Loucy (cell line): ENCODE measurements around the gene BTNL9.
"Not testable (repeated sequence)": the region's sequence is repeated elsewhere in the genome, so short reads cannot be mapped to it uniquely, and the experiment has no call there.

Experiments
- H2AFZ ChIP-seq: fragments of 200-600 bp; sonication (generic); 2 replicates; pipeline ENCODE4 v1.6.0; 2016; ENCODE audit warnings: antibody characterized with exemption, mild to moderate bottlenecking, low read length, moderate library complexity
- H3F3A ChIP-seq: fragments of 200-600 bp; 2 replicates; pipeline ENCODE4 v1.6.0; 2016; ENCODE audit warnings: antibody characterized with exemption, low read depth, mild to moderate bottlenecking
- H3K27me3 ChIP-seq: fragments of 200-600 bp; sonication (generic); 2 replicates; pipeline ENCODE4 v1.6.1; 2014; ENCODE audit warnings: low read length, mild to moderate bottlenecking; ENCODE audit not compliant: insufficient read depth, poor library complexity, severe bottlenecking
- H3K36me3 ChIP-seq: fragments of 200-600 bp; sonication (generic); 2 replicates; pipeline ENCODE4 v1.6.1; 2016; ENCODE audit warnings: low read length; ENCODE audit not compliant: insufficient read depth
- H3K4me1 ChIP-seq: fragments of 200-600 bp; sonication (generic); 2 replicates; pipeline ENCODE4 v1.5.1; 2014; ENCODE audit warnings: low read length, mild to moderate bottlenecking; ENCODE audit not compliant: insufficient read depth, poor library complexity, severe bottlenecking
- H3K4me2 ChIP-seq: fragments of 200-600 bp; sonication (generic); 2 replicates; pipeline ENCODE4 v1.6.0; 2014; ENCODE audit warnings: antibody characterized with exemption, low read length, low read depth, mild to moderate bottlenecking; ENCODE audit not compliant: poor library complexity, severe bottlenecking
- H3K4me3 ChIP-seq: fragments of 200-600 bp; sonication (generic); 2 replicates; pipeline ENCODE4 v1.5.1; 2014; ENCODE audit warnings: low read length, mild to moderate bottlenecking, mixed read lengths; ENCODE audit not compliant: poor library complexity, severe bottlenecking
- H3K79me2 ChIP-seq: fragments of 200-600 bp; sonication (generic); 2 replicates; pipeline ENCODE4 v1.6.1; 2014; ENCODE audit warnings: low read length; ENCODE audit not compliant: insufficient read depth
- H3K9ac ChIP-seq: fragments of 200-600 bp; sonication (generic); 2 replicates; pipeline ENCODE4 v1.6.0; 2014; ENCODE audit warnings: mild to moderate bottlenecking, low read depth, low read length, moderate library complexity; ENCODE audit not compliant: poor library complexity, severe bottlenecking
- H3K9me2 ChIP-seq: fragments of 200-600 bp; sonication (generic); replicated peaks from 2 replicates; pipeline ENCODE4 v1.6.1; 2016; ENCODE audit warnings: low read depth, low read length, mixed read lengths
- H3K9me3 ChIP-seq: fragments of 200-600 bp; sonication (generic); 2 replicates; pipeline ENCODE4 v1.6.1; 2014; ENCODE audit warnings: mild to moderate bottlenecking, antibody characterized with exemption, low read length, low read depth; ENCODE audit not compliant: insufficient read depth
- H4K20me1 ChIP-seq: fragments of 200-600 bp; sonication (generic); 2 replicates; pipeline ENCODE4 v1.6.0; 2014; ENCODE audit warnings: antibody characterized with exemption, low read length, mild to moderate bottlenecking; ENCODE audit not compliant: insufficient read depth, poor library complexity, severe bottlenecking
- CTCF ChIP-seq: fragments of 200-600 bp; sonication (generic); conservative IDR thresholded peaks from 2 replicates; pipeline ENCODE4 v1.5.1; 2014; ENCODE audit warnings: mild to moderate bottlenecking, antibody characterized with exemption, low read length
- EZH2phosphoT487 ChIP-seq: fragments of 200-600 bp; IDR thresholded peaks from 2 replicates; pipeline ENCODE4 v1.6.1; 2018; ENCODE audit warnings: antibody characterized with exemption, mild to moderate bottlenecking, moderate library complexity, borderline replicate concordance

Gene BTNL9

GRCh38 chr5:181086884-181087205, 46.8 kb downstream of the BTNL9 start:
- no peaks in the 10 kb centered on the region for H4K20me1 ChIP-seq
- TF ChIP-seq EZH2phosphoT487: no peak
- H3K9me2 ChIP-seq: no peaks in the 10 kb centered on the region
- H3F3A ChIP-seq: no peaks in the 10 kb centered on the region
- H3K36me3 ChIP-seq: no peaks in the 10 kb centered on the region
- no peak overlapping the region for H2AFZ ChIP-seq
- no peak overlapping the region for H3K4me2 ChIP-seq
- H3K4me3 ChIP-seq: no peak overlapping the region
- no peak overlapping the region for H3K9ac ChIP-seq
- no peaks in the 10 kb centered on the region for H3K27me3 ChIP-seq
- no peaks in the 10 kb centered on the region for H3K9me3 ChIP-seq
- no peaks in the 10 kb centered on the region for H3K4me1 ChIP-seq
- H3K79me2 ChIP-seq: no peaks in the 10 kb centered on the region

- Histone ChIP-seq H3K4me2 (no peak overlapping the region), H3K79me2 (no peaks in the 10 kb centered on the region), H2AFZ (no peak overlapping the region), H3F3A (no peaks in the 10 kb centered on the region), H3K9me2 (no peaks in the 10 kb centered on the region), H4K20me1 (no peaks in the 10 kb centered on the region), H3K9me3 (no peaks in the 10 kb centered on the region), H3K9ac (no peak overlapping the region), H3K27me3 (no peaks in the 10 kb centered on the region), H3K4me3 (no peak overlapping the region), H3K4me1 (no peaks in the 10 kb centered on the region), H3K36me3 (no peaks in the 10 kb centered on the region)
- TF ChIP-seq EZH2phosphoT487: no peak
- TF ChIP-seq CTCF: no peak
These were observed 47.2 kb downstream of the BTNL9 start for GRCh38 chr5:181087309-181087708.

GRCh38 chr5:181088289-181088688, 48.2 kb downstream of the BTNL9 start:
- Histone ChIP-seq H3K4me2 (no peak overlapping the region), H3K79me2 (no peaks in the 10 kb centered on the region), H3K4me3 (no peak overlapping the region), H4K20me1 (no peaks in the 10 kb centered on the region), H3F3A (no peaks in the 10 kb centered on the region), H3K9me2 (no peaks in the 10 kb centered on the region), H3K4me1 (no peaks in the 10 kb centered on the region), H3K27me3 (no peaks in the 10 kb centered on the region), H3K9me3 (no peaks in the 10 kb centered on the region), H3K9ac (no peak overlapping the region), H3K36me3 (no peaks in the 10 kb centered on the region), H2AFZ (no peak overlapping the region)
- peak; percentile 51 for TF ChIP-seq CTCF
- TF ChIP-seq EZH2phosphoT487: no peak

GRCh38 chr5:181092428-181092827, 52.4 kb downstream of the BTNL9 start:
- H3K4me2 ChIP-seq: no peak overlapping the region
- no peak overlapping the region for H3K9ac ChIP-seq
- no peaks in the 10 kb centered on the region for H3K9me2 ChIP-seq
- H3K4me1 ChIP-seq: no peaks in the 10 kb centered on the region
- H3K27me3 ChIP-seq: no peaks in the 10 kb centered on the region
- no peak overlapping the region for H3K4me3 ChIP-seq
- TF ChIP-seq CTCF: no peak
- TF ChIP-seq EZH2phosphoT487: no peak
- H4K20me1 ChIP-seq: no peaks in the 10 kb centered on the region
- no peaks in the 10 kb centered on the region for H3F3A ChIP-seq
- H3K36me3 ChIP-seq: no peaks in the 10 kb centered on the region
- no peaks in the 10 kb centered on the region for H3K79me2 ChIP-seq
- no peak overlapping the region for H2AFZ ChIP-seq
- H3K9me3 ChIP-seq: no peaks in the 10 kb centered on the region

- not testable (repeated sequence) for H3K36me3 ChIP-seq, H3K27me3 ChIP-seq, H3K4me2 ChIP-seq, H4K20me1 ChIP-seq, H3K79me2 ChIP-seq, H2AFZ ChIP-seq, H3K9me2 ChIP-seq, H3K4me1 ChIP-seq, H3F3A ChIP-seq, H3K9me3 ChIP-seq, H3K4me3 ChIP-seq, H3K9ac ChIP-seq
These were observed 55.1 kb downstream of the BTNL9 start for GRCh38 chr5:181095162-181095561.
